HCT116 (cell line): ENCODE data around the gene TBC1D22B. TPM values are rescaled to one million over a fixed set of nuclear protein-coding genes. Genes with fewer than 3 reads are reported as not detected.

Experiments used
- ATAC-seq: fragments of 200-7000 bp; cut with Tn5 transposase; 2 replicates; pipeline ENCODE4 v1.9.1; 2020; ENCODE audit warnings: mild to moderate bottlenecking, moderate library complexity
- BruUV-seq: library from RNA; stranded (reverse); fragments of 400-500 nt; replicated peaks from 2 replicates; lab custom pipeline; 2021; lab: Mats Ljungman, UMichigan
- CTCF ChIA-PET: fragments of 300-600 bp; sonication (Branson Sonifier 250); formaldehyde crosslinking; loops from one replicate; lab custom pipeline; 2021; ENCODE audit warnings: antibody characterized with exemption; lab: Charles Lee
- POLR2A ChIA-PET: fragments of 300-600, 350-600 bp; sonication (Branson Sonifier 250); formaldehyde crosslinking; loops from one replicate; lab custom pipeline; 2021; ENCODE audit warnings: antibody characterized with exemption; lab: Charles Lee
- RAD21 ChIA-PET, 2 experiments: fragments of 300-600 bp; sonication (Branson Sonifier 250); formaldehyde crosslinking; loops; one replicate each; lab custom pipeline; 2023; ENCODE audit warnings: low total read pairs in 2 of 2; ENCODE audit not compliant: uncharacterized antibody in 2 of 2, unreplicated experiment in 2 of 2, low non-redundant PET in 1 of 2; lab: Charles Lee
- DNase-seq: peaks from one replicate; pipeline ENCODE4 v3.0.0-alpha.2; 2010; ENCODE audit warnings: low read depth, low spot score
- H2AFZ ChIP-seq: fragments of 200-600 bp; shearing (Covaris generic), sonication (generic); 2 replicates; pipeline ENCODE4 v1.6.1; 2017; ENCODE audit warnings: low read depth, mixed run types, mixed read lengths, antibody characterized with exemption, low read length; ENCODE audit not compliant: poor library complexity, severe bottlenecking
- H3K27ac ChIP-seq: 2 replicates; pipeline ENCODE4 v1.5.1; 2012; ENCODE audit warnings: low read depth, low read length
- H3K27me3 ChIP-seq: fragments of 200-600 bp; sonication (generic); 2 replicates; pipeline ENCODE4 v1.6.1; 2016; ENCODE audit warnings: mixed run types, low read length, mixed read lengths; ENCODE audit not compliant: insufficient read depth
- H3K36me3 ChIP-seq, 2 experiments: fragments of 200-500 bp in 1 of 2; fragments of 200-600 bp in 1 of 2; sonication (Bioruptor generic) in 1 of 2; sonication (generic) in 1 of 2; 2 replicates each; pipeline versions ENCODE4 v1.5.1 to v1.6.1; 2014 to 2016; ENCODE audit warnings: low read length in 2 of 2, inconsistent platforms in 1 of 2, mixed read lengths in 1 of 2, mixed run types in 1 of 2; ENCODE audit not compliant: insufficient read depth in 2 of 2, control insufficient read depth in 1 of 2
- H3K4me1 ChIP-seq, 2 experiments: fragments of 200-600 bp in 1 of 2; sonication (generic) in 1 of 2; 2 replicates each; pipeline versions ENCODE4 v1.5.1 to v1.6.1; 2012 to 2017; ENCODE audit warnings: low read length in 2 of 2, inconsistent platforms in 1 of 2, mild to moderate bottlenecking in 1 of 2, mixed read lengths in 1 of 2, mixed run types in 1 of 2, moderate library complexity in 1 of 2; ENCODE audit not compliant: insufficient read depth in 2 of 2, control insufficient read depth in 1 of 2
- H3K4me2 ChIP-seq: fragments of 200-600 bp; sonication (generic); 2 replicates; pipeline ENCODE4 v1.6.1; 2017; ENCODE audit warnings: mixed run types, low read length, mixed read lengths
- H3K4me3 ChIP-seq, 2 experiments: fragments of 200-600 bp in 1 of 2; sonication (generic) in 1 of 2; replicated peaks in 1 of 2; 2 replicates each; pipeline ENCODE4 v1.5.1; 2011 to 2016; ENCODE audit warnings: low read length in 2 of 2, control low read depth in 1 of 2, low read depth in 1 of 2, mild to moderate bottlenecking in 1 of 2, mixed read lengths in 1 of 2, mixed run types in 1 of 2
- H3K79me2 ChIP-seq: fragments of 200-600 bp; sonication (generic); 2 replicates; pipeline ENCODE4 v1.6.1; 2017; ENCODE audit warnings: mild to moderate bottlenecking, mixed run types, low read length, moderate library complexity, mixed read lengths; ENCODE audit not compliant: insufficient read depth
- H3K9ac ChIP-seq: fragments of 200-600 bp; sonication (generic); 2 replicates; pipeline ENCODE4 v1.6.1; 2016; ENCODE audit warnings: low read length, mixed read lengths
- H3K9me2 ChIP-seq: fragments of 200-600 bp; sonication (generic), shearing (Covaris generic); 2 replicates; pipeline ENCODE4 v1.6.1; 2017; ENCODE audit warnings: mixed run types, mild to moderate bottlenecking, moderate library complexity; ENCODE audit not compliant: insufficient read depth
- H3K9me3 ChIP-seq, 2 experiments: fragments of 200-500 bp in 1 of 2; fragments of 200-600 bp in 1 of 2; sonication (Bioruptor generic) in 1 of 2; sonication (generic) in 1 of 2; 2 replicates each; pipeline ENCODE4 v1.6.1; 2014 to 2017; ENCODE audit warnings: low read length in 2 of 2, mixed read lengths in 2 of 2, inconsistent platforms in 1 of 2, low read depth in 1 of 2, mild to moderate bottlenecking in 1 of 2, mixed run types in 1 of 2, moderate library complexity in 1 of 2; ENCODE audit not compliant: control insufficient read depth in 1 of 2, insufficient read depth in 1 of 2
- H4K20me1 ChIP-seq: fragments of 200-600 bp; sonication (generic), shearing (Covaris generic); 2 replicates; pipeline ENCODE4 v1.6.1; 2017; ENCODE audit warnings: mixed run types, mild to moderate bottlenecking, moderate library complexity; ENCODE audit not compliant: insufficient read depth
- CBX3 ChIP-seq: IDR thresholded peaks from 2 replicates; pipeline ENCODE4 v1.6.1; 2012; ENCODE audit warnings: low read depth
- CEBPB ChIP-seq: IDR thresholded peaks from 2 replicates; pipeline ENCODE4 v1.6.1; 2012; ENCODE audit warnings: low read depth
- EGR1 ChIP-seq: IDR thresholded peaks from 2 replicates; pipeline ENCODE4 v1.6.1; 2012; ENCODE audit warnings: low read depth
- ELF1 ChIP-seq: IDR thresholded peaks from 2 replicates; pipeline ENCODE4 v1.6.1; 2012; ENCODE audit warnings: low read depth, borderline replicate concordance
- EZH2 ChIP-seq: fragments of 200-600 bp; sonication (generic); IDR thresholded peaks from 2 replicates; pipeline ENCODE4 v1.6.1; 2017; ENCODE audit warnings: antibody characterized with exemption, mixed run types
- FOSL1 ChIP-seq: IDR thresholded peaks from 2 replicates; pipeline ENCODE4 v1.6.1; 2012; ENCODE audit warnings: low read depth
- POLR2A ChIP-seq: IDR thresholded peaks from 2 replicates; pipeline ENCODE4 v1.7.0; 2011; ENCODE audit warnings: borderline replicate concordance; ENCODE audit not compliant: insufficient read depth, insufficient read length; ENCODE audit errors: extremely low read depth
- POLR2AphosphoS5 ChIP-seq: IDR thresholded peaks from 2 replicates; pipeline ENCODE4 v1.6.1; 2011; ENCODE audit warnings: mild to moderate bottlenecking, low read depth, low read length, moderate library complexity
- SIN3A ChIP-seq: IDR thresholded peaks from 2 replicates; pipeline ENCODE4 v1.6.1; 2012; ENCODE audit warnings: low read depth
- SP1 ChIP-seq: IDR thresholded peaks from 2 replicates; pipeline ENCODE4 v1.6.1; 2012; ENCODE audit warnings: low read depth
- YY1 ChIP-seq: IDR thresholded peaks from 2 replicates; pipeline ENCODE4 v1.6.1; 2011; ENCODE audit warnings: low read length, low read depth, moderate library complexity, mild to moderate bottlenecking; ENCODE audit not compliant: insufficient replicate concordance; ENCODE audit errors: extremely low read depth
- ZFX ChIP-seq: fragments of 450-650 bp; IDR thresholded peaks from 2 replicates; pipeline ENCODE4 v1.6.1; 2017
- ZNF274 ChIP-seq: fragments of 200-500 bp; sonication (Bioruptor generic); IDR thresholded peaks from 2 replicates; pipeline ENCODE4 v1.6.1; 2014; ENCODE audit warnings: mild to moderate bottlenecking, low read depth, low read length, inconsistent platforms
- intact Hi-C: fragments of 100-400 bp; cut with micrococcal nuclease; formaldehyde crosslinking; loops from 2 replicates; pipeline ENCODE4 v1.10.0; 2022
- total RNA-seq: library from RNA; stranded (reverse); gene quantifications from one replicate; pipeline ENCODE4 v1.2.1, GENCODE V29; 2021; ENCODE audit not compliant: unreplicated experiment
- TF ChIP-seq, protein P1 (sequence below), 3 experiments: fragments of 200-600 bp in 1 of 3; sonication (generic) in 1 of 3; IDR thresholded peaks in 2 of 3; conservative IDR thresholded peaks in 1 of 3; 2 replicates each; pipeline ENCODE4 v1.5.1; 2012 to 2017; ENCODE audit warnings: low read depth in 2 of 3, low read length in 2 of 3, antibody characterized with exemption in 1 of 3, borderline replicate concordance in 1 of 3, control low read depth in 1 of 3, mild to moderate bottlenecking in 1 of 3, mixed read lengths in 1 of 3, mixed run types in 1 of 3, moderate library complexity in 1 of 3; ENCODE audit not compliant: insufficient read depth in 1 of 3
- TF ChIP-seq, protein P2 (sequence below): IDR thresholded peaks from 2 replicates; pipeline ENCODE4 v1.6.1; 2012
- TF ChIP-seq, protein P3 (sequence below): IDR thresholded peaks from 2 replicates; pipeline ENCODE4 v1.6.1; 2011; ENCODE audit warnings: mild to moderate bottlenecking, low read length, moderate library complexity; ENCODE audit not compliant: insufficient replicate concordance; ENCODE audit errors: extremely low read depth

The TBC1D22B gene
- total RNA-seq, 1 experiment from 2014 or later = 9.1 TPM

DNA sequence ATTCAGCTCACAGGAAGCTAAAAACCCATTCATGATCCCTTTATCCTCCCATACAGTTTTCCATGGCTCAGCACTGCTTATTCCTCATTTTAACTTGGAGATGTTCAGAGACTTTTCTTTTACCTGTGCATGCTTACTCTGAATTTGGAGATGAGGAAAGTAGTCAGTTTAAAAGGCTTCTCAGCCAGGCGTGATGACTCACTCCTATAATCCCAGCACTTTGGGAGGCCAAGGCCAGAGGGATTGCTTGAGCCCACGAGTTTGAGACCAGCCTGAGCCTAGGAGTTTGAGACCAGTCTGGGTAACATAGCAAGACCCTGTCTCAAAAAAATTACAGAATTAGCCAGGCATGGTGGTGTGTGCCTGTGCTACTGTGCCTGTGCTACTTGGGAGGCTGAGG is 30.7 kb downstream of the TBC1D22B start:
- Histone ChIP-seq H3K9ac (no peak overlapping the region), H3K4me2 (no peak overlapping the region), H4K20me1 (0 out of 2 replicates have a peak, but pooled peaks cover 6% of the 10 kb centered on the region), H3K27ac (no peak overlapping the region), H3K4me1 (0 out of 4 replicates have a peak, but pooled peaks cover 0 to 3% of the 10 kb centered on the region in 2 experiments), H3K79me2 (no peaks in the 10 kb centered on the region), H3K9me2 (no peaks in the 10 kb centered on the region), H2AFZ (no peak overlapping the region), H3K4me3 (no peak overlapping the region), H3K27me3 (no peaks in the 10 kb centered on the region), H3K9me3 (no peaks in the 10 kb centered on the region), H3K36me3 (peaks cover 16 to 29% of the 10 kb centered on the region in 2 experiments)
- no peak for TF ChIP-seq CEBPB
- RAD21 ChIA-PET = no interaction called here
- intact Hi-C loops = no loop called here
- no peak for ATAC-seq
- BruUV-seq = no TSS peak
- DNase-seq = no peak
- POLR2A ChIA-PET = no interaction called here
- CTCF ChIA-PET = no interaction called here

DNA sequence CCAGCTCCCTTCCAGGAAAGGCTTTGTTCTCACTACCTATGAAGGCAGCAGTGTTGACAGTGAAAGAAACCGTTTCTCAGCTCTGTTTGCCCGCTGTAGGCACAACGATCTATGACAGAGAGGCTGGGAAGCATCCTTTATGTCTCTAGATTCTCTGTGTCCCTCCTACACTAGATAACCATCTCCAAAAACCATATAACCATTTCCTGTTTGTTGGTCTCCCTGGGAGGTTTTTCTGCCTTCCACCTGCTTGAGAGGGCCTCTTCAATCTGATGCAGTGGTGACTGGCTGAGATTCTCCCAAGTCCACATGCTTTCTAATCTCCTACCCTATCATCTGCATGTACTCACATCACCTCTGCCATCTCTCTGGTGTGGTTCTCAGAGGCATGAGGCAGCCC is 32.4 kb downstream of the TBC1D22B start:
- no peak for TF ChIP-seq CBX3
- no peak for TF ChIP-seq POLR2AphosphoS5
- TF ChIP-seq, protein P1, sequence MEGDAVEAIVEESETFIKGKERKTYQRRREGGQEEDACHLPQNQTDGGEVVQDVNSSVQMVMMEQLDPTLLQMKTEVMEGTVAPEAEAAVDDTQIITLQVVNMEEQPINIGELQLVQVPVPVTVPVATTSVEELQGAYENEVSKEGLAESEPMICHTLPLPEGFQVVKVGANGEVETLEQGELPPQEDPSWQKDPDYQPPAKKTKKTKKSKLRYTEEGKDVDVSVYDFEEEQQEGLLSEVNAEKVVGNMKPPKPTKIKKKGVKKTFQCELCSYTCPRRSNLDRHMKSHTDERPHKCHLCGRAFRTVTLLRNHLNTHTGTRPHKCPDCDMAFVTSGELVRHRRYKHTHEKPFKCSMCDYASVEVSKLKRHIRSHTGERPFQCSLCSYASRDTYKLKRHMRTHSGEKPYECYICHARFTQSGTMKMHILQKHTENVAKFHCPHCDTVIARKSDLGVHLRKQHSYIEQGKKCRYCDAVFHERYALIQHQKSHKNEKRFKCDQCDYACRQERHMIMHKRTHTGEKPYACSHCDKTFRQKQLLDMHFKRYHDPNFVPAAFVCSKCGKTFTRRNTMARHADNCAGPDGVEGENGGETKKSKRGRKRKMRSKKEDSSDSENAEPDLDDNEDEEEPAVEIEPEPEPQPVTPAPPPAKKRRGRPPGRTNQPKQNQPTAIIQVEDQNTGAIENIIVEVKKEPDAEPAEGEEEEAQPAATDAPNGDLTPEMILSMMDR (IDR thresholded peaks at IDR 0.05 in 2 of 3, conservative IDR thresholded peaks at IDR 0.05 in 1 of 3; ENCODE audit: borderline replicate concordance in 1 of 3, insufficient read depth in 1 of 3, low read depth in 2 of 3, low read length in 2 of 3) = no peak
- TF ChIP-seq, protein P2, sequence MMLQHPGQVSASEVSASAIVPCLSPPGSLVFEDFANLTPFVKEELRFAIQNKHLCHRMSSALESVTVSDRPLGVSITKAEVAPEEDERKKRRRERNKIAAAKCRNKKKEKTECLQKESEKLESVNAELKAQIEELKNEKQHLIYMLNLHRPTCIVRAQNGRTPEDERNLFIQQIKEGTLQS = no peak
- no peak for TF ChIP-seq ZNF274
- TF ChIP-seq FOSL1 = no peak
- TF ChIP-seq ZFX = no peak
- no peak for TF ChIP-seq EZH2
- TF ChIP-seq SIN3A = no peak
- no peak for TF ChIP-seq SP1
- TF ChIP-seq, protein P3, sequence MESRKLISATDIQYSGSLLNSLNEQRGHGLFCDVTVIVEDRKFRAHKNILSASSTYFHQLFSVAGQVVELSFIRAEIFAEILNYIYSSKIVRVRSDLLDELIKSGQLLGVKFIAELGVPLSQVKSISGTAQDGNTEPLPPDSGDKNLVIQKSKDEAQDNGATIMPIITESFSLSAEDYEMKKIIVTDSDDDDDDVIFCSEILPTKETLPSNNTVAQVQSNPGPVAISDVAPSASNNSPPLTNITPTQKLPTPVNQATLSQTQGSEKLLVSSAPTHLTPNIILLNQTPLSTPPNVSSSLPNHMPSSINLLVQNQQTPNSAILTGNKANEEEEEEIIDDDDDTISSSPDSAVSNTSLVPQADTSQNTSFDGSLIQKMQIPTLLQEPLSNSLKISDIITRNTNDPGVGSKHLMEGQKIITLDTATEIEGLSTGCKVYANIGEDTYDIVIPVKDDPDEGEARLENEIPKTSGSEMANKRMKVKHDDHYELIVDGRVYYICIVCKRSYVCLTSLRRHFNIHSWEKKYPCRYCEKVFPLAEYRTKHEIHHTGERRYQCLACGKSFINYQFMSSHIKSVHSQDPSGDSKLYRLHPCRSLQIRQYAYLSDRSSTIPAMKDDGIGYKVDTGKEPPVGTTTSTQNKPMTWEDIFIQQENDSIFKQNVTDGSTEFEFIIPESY = no peak
- TF ChIP-seq YY1 = no peak
- no peak for TF ChIP-seq POLR2A
- no peak for TF ChIP-seq ELF1
- no peak for TF ChIP-seq CEBPB
- TF ChIP-seq EGR1 = no peak
- TF ChIP-seq, all 23 proteins: peak for 0
- Histone ChIP-seq H3K27me3 (no peaks in the 10 kb centered on the region), H3K9me2 (no peaks in the 10 kb centered on the region), H3K27ac (no peak overlapping the region), H3K4me3 (no peak overlapping the region), H3K9ac (no peak overlapping the region), H3K36me3 (peaks cover 10 to 18% of the 10 kb centered on the region in 2 experiments), H3K4me2 (no peak overlapping the region), H3K9me3 (no peaks in the 10 kb centered on the region), H4K20me1 (0 out of 2 replicates have a peak, but pooled peaks cover 6% of the 10 kb centered on the region), H3K79me2 (no peaks in the 10 kb centered on the region), H3K4me1 (0 out of 4 replicates have a peak, but pooled peaks cover 0 to 3% of the 10 kb centered on the region in 2 experiments), H2AFZ (no peak overlapping the region)
- RAD21 ChIA-PET = no interaction called here
- ATAC-seq (no peak), DNase-seq (no peak)
- intact Hi-C loops = no loop called here
- CTCF ChIA-PET = no interaction called here
- no TSS peak for BruUV-seq
- POLR2A ChIA-PET = no interaction called here
